Right cardiac atrium (tissue), 5 donors: ENCODE measurements around the gene OLR1. TPM values are rescaled to one million over a fixed set of nuclear protein-coding genes. Genes with fewer than 3 reads are reported as not detected.
A peak's percentile ranks its signal among the peaks of the same experiment; 100 is the strongest.
"Not testable (repeated sequence)": the region's sequence is repeated elsewhere in the genome, so short reads cannot be mapped to it uniquely, and the experiment has no call there.

Experiments used
- ATAC-seq, 2 donors: fragments of 200-7000 bp; cut with Tn5 transposase; one replicate each; pipeline versions ENCODE4 v1.8.0 to v1.9.1; 2020; ENCODE audit warnings: moderate library complexity in 2 of 2, mild to moderate bottlenecking in 1 of 2
- DNase-seq, 3 donors: peaks; one replicate each; pipeline ENCODE4 v3.0.0-alpha.2; 2020
- H3K27ac ChIP-seq: one replicate; pipeline ENCODE4 v1.5.1; 2013; ENCODE audit warnings: mild to moderate bottlenecking, low read length, control low read depth, moderate library complexity
- H3K27me3 ChIP-seq: one replicate; pipeline ENCODE4 v1.6.1; 2013; ENCODE audit not compliant: control insufficient read depth, insufficient read depth
- H3K4me1 ChIP-seq: one replicate; pipeline ENCODE4 v1.6.1; 2013; ENCODE audit warnings: low read length; ENCODE audit not compliant: control insufficient read depth, insufficient read depth
- H3K4me3 ChIP-seq: one replicate; pipeline ENCODE4 v1.5.1; 2013; ENCODE audit warnings: low read length, control low read depth
- H3K9me3 ChIP-seq: one replicate; pipeline ENCODE4 v1.6.1; 2013; ENCODE audit warnings: low read length; ENCODE audit not compliant: control insufficient read depth
- WGBS: extraction: QIAGEN DNeasy Blood & Tissue Kit; methylation state at CpG from one replicate; pipeline ENCODE4 v1.1.7; 2013; 5-methylcytosine and 5-hydroxymethylcytosine counted together
- intact Hi-C, 4 donors: fragments of 100-400 bp; cut with DNase I; formaldehyde crosslinking; loops; one replicate each; pipeline versions ENCODE4 v1.11.0 to v1.14.0; 2022 to 2023
- polyA plus RNA-seq: library from polyadenylated mRNA; stranded (reverse); fragments of 200-250 nt; gene quantifications from one replicate; pipeline ENCODE4 v1.2.3, GENCODE V29; 2013
- total RNA-seq, 4 donors: library from RNA; stranded (reverse); fragmentation: NEBNext Ultra II Directional; extraction: Animal tissue kit (Norgen Biotek cat#: 25700); gene quantifications; one replicate each; pipeline ENCODE4 v1.2.1, GENCODE V29; 2021
- donor health status: healthy with polysubstance abuse.
- donor health status: DM: no; HTN: yes; CAD: no.
- donor health status: DM: no; HTN: no; CAD: no.
- donor health status: DM: no; HTN: yes; CAD: no; lungs with severe emphysema.
- donor health status: DM: yes; HTN: yes; CAD: no.

Gene OLR1
- total and polyA plus RNA-seq, 5 donors = 0.27 to 0.81 (median 0.71) TPM

- intact Hi-C loops = loop anchor here in 1 of 4 donors (10.0 kb wide), 1 partner anchor 57 kb away; no protein-coding TSS in a partner anchor
- 31% methylated on average over 40 of the region's 40 CpGs for WGBS
- peak overlapping the region; percentile 92 for H3K4me3 ChIP-seq
Observed at GRCh38 chr12:10211940-10212738, 40.2 kb upstream of the OLR1 start.

GRCh38 chr12:10211101-10211939 is 39.4 kb upstream of the OLR1 start:
- intact Hi-C loops = loop anchor here in 1 of 4 donors (10.0 kb wide), 1 partner anchor 57 kb away; no protein-coding TSS in a partner anchor
- no peaks in the 10 kb centered on the region for H3K9me3 ChIP-seq
- H3K4me3 ChIP-seq = no peak overlapping the region
- ATAC-seq (no peak), DNase-seq (peak in 1 of 3 donors; percentile 48)
- 94% methylated on average over 25 of the region's 25 CpGs for WGBS
- peaks cover 3% of the 10 kb centered on the region for H3K4me1 ChIP-seq
- H3K27me3 ChIP-seq = no peaks in the 10 kb centered on the region
- peak overlapping the region; percentile 100 for H3K27ac ChIP-seq

More at GRCh38 chr12:10211940-10212738, 40.2 kb upstream of the OLR1 start:
- ATAC-seq = peak; percentile 96 to 97
- peak overlapping the region; percentile 100 for H3K27ac ChIP-seq
- no peaks in the 10 kb centered on the region for H3K27me3 ChIP-seq
- no peaks in the 10 kb centered on the region for H3K9me3 ChIP-seq
- peak; percentile 98 to 99 (median 98) for DNase-seq
- peaks cover 3% of the 10 kb centered on the region for H3K4me1 ChIP-seq

- no peak overlapping the region for H3K27ac ChIP-seq
- H3K9me3 ChIP-seq = no peaks in the 10 kb centered on the region
- no peak overlapping the region for H3K4me3 ChIP-seq
- 97% methylated on average over 15 of the region's 15 CpGs for WGBS
- H3K4me1 ChIP-seq = no peaks in the 10 kb centered on the region
- no peak for DNase-seq
- no peak for ATAC-seq
- intact Hi-C loops = loop anchor here in 1 of 4 donors (10.0 kb wide), 1 partner anchor 55 kb away; no protein-coding TSS in a partner anchor
- H3K27me3 ChIP-seq = no peaks in the 10 kb centered on the region
Observed at GRCh38 chr12:10210225-10210624, 38.3 kb upstream of the OLR1 start.

GRCh38 chr12:10207136-10207535 is 35.2 kb upstream of the OLR1 start:
- Histone ChIP-seq H3K9me3 (no peaks in the 10 kb centered on the region), H3K4me3 (no peak overlapping the region), H3K27me3 (no peaks in the 10 kb centered on the region), H3K4me1 (no peaks in the 10 kb centered on the region), H3K27ac (no peak overlapping the region)
- intact Hi-C loops = no loop called here
- ATAC-seq = no peak
- DNase-seq = no peak
- WGBS = 12% methylated on average over 2 of the region's 2 CpGs

GRCh38 chr12:10205220-10205807 is 33.4 kb upstream of the OLR1 start:
- H3K4me1 ChIP-seq = no peaks in the 10 kb centered on the region
- no peaks in the 10 kb centered on the region for H3K9me3 ChIP-seq
- DNase-seq = no peak
- H3K27me3 ChIP-seq = no peaks in the 10 kb centered on the region
- intact Hi-C loops = no loop called here
- no peak overlapping the region for H3K4me3 ChIP-seq
- H3K27ac ChIP-seq = no peak overlapping the region
- no peak for ATAC-seq
- WGBS = 84% methylated on average over 3 of the region's 3 CpGs

GRCh38 chr12:10204495-10204894 is 32.6 kb upstream of the OLR1 start:
- H3K27me3 ChIP-seq, H3K27ac ChIP-seq, H3K9me3 ChIP-seq, ATAC-seq, H3K4me1 ChIP-seq, intact Hi-C loops, H3K4me3 ChIP-seq, DNase-seq: not testable (repeated sequence)
- 88% methylated on average over 2 of the region's 2 CpGs for WGBS

DNA sequence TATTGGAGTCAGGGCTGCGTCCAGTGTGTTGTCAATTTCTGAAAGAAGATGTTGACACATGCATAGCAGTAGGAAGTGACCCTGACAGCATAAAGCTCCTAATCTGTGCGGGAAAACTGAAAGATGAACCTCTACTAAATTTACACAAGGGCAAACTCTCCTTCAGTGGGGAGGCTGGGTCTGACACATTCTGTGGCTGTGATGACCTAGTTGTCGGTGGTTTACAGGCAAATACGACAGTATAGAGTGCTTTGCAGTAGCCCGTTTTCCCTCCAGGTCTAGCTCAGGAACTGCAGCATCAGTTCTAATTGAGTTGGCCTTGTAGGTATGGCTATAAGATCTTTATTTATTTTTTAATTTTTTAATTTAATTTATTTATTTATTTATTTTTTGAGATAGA is 25.9 kb upstream of the OLR1 start:
- intact Hi-C loops = no loop called here
- Histone ChIP-seq H3K27ac (no peak overlapping the region), H3K27me3 (no peaks in the 10 kb centered on the region), H3K9me3 (no peaks in the 10 kb centered on the region), H3K4me1 (no peaks in the 10 kb centered on the region), H3K4me3 (no peak overlapping the region)
- no peak for DNase-seq
- ATAC-seq = no peak
- WGBS = 88% methylated on average over 5 of the region's 5 CpGs

- no peak for ATAC-seq
- H3K9me3 ChIP-seq = no peaks in the 10 kb centered on the region
- 79% methylated on average over 10 of the region's 10 CpGs for whole genome bisulfite sequencing
- no peak overlapping the region for H3K27ac ChIP-seq
- H3K4me3 ChIP-seq = no peak overlapping the region
- intact Hi-C loops = no loop called here
- H3K4me1 ChIP-seq = no peaks in the 10 kb centered on the region
- DNase-seq = no peak
- no peaks in the 10 kb centered on the region for H3K27me3 ChIP-seq
Observed at GRCh38 chr12:10196210-10196609, 24.3 kb upstream of the OLR1 start.

DNA sequence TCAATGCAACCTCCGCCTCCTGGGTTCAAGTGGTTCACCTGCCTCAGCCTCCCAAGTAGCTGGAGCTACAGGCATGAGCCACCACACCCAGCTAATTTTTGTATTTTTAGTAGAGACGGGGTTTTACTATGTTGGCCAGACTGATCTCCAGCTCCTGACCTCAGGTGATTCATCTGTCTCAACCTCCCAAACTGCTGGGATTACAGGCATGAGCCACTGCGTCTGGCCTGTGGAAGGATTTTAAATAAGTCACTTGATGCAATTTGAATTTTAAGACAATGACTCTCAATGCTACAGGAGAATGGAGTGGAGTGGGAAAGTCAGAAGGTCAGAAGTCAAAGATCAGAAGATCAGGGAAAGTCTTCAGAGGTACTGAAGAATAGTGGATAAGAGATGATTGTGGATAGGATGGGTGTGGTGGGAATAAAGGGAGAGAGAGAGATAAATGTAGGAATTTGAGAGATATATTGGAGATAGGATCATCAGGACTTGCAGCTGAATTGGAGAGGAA is 22.3 kb upstream of the OLR1 start:
- ATAC-seq (no peak), DNase-seq (no peak)
- 91% methylated on average over 3 of the region's 3 CpGs for WGBS
- Histone ChIP-seq H3K27me3 (no peaks in the 10 kb centered on the region), H3K9me3 (no peaks in the 10 kb centered on the region), H3K4me3 (no peak overlapping the region), H3K27ac (no peak overlapping the region), H3K4me1 (no peaks in the 10 kb centered on the region)
- intact Hi-C loops = loop anchor here in 1 of 4 donors (5.0 kb wide), 1 partner anchor 37 kb away; no protein-coding TSS in a partner anchor

DNA sequence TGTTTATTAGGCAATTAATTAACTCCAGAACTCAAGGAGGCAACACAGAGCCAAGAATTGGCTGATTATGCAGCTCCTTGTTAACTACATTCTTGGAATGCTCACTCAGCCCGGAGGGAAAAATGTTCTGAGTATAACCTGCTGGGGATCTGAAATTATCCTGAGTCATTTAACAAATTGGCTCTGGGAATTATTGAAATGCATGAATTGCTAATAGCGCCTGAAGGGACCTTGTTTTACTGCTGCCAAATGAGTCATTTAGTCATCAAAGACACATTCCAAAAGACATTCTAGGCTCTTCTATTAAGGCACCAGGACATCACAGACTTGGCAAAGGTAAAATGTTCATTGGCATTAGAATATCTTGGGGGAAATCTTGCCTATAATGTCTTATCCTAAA is 19.9 kb upstream of the OLR1 start:
- no peak overlapping the region for H3K27ac ChIP-seq
- peak in 1 of 2 donors; percentile 25 for ATAC-seq
- DNase-seq = no peak
- 27% methylated on average over 2 of the region's 2 CpGs for WGBS
- intact Hi-C loops = loop anchor here in 3 of 4 donors (2.0 to 5.0 kb wide), 2 partner anchors 35 to 39 kb away; no protein-coding TSS in a partner anchor
- H3K27me3 ChIP-seq = no peaks in the 10 kb centered on the region
- H3K9me3 ChIP-seq = no peaks in the 10 kb centered on the region
- no peaks in the 10 kb centered on the region for H3K4me1 ChIP-seq
- H3K4me3 ChIP-seq = no peak overlapping the region
